ENCODE results near the gene ZNF497. TPM values are rescaled to one million over a fixed set of nuclear protein-coding genes. Genes with fewer than 3 reads are reported as not detected.

The ZNF497 gene
- total and polyA plus RNA-seq, 2 of the 8 experiments (the other 6 are each of a cell fraction or from before 2014, with no cell fraction given) = 0.93 to 1.4 TPM

DNA sequence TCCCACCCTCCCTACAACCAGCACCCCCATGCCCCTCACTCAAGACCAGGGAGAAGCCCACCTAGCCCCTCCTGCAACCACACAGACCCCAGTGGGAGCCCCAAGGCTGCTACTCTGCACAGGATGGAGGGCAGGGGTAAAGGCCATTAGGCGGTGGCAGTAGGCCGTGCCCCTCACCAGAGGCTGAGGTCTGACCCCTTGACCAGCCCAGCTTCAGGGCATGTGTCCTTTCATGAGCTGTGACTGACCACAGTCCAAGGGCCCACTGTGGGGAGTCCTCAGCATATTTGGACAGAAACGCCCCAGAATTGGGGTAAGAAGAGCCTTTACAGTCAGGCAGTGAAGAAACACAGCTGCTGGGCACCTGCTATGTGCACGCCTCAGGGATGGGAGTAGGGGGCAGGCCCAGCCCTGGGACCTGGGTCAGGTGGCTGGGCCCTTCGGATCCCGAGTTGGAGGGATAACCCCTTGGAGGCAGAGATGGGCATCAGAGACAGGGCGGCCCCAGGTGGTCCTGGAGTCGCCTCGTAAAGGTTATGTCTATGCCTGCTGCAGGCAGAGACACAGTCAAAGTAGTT, 22.9 kb upstream of the ZNF497 start:
- Histone ChIP-seq H3K9ac (replicated peaks in 1 of 4; ENCODE audit: extremely low read depth in 1 of 4, low read depth in 3 of 4, low read length in 3 of 4) (peak overlapping the region in 3 of 4 experiments; percentile 92 to 95 (median 93); a peak in 6 of 7 replicates), H3K27ac (ENCODE audit: low read depth, low read length) (peak overlapping the region; percentile 94; the same call in 1 of the 2 replicates), H3K56ac (replicated peaks; ENCODE audit: insufficient read length, low read depth, low read length) (peak overlapping the region; percentile 99), H2AK5ac (ENCODE audit: low read depth, low read length) (peak overlapping the region; percentile 79; the same call in 1 of the 2 replicates), H3K9me3 (ENCODE audit: insufficient read depth in 2 of 2, low read depth in 1 of 2, low read length in 1 of 2) (no peaks in the 10 kb centered on the region), H3K79me1 (ENCODE audit: low read depth, low read length) (peaks cover 4% of the 10 kb centered on the region; the same call in 1 of the 2 replicates), H3K36me3 (ENCODE audit: control insufficient read depth in 2 of 4, insufficient read depth in 4 of 4, low read length in 3 of 4) (peaks cover 3 to 18% (median 15%) of the 10 kb centered on the region in 4 experiments; a peak in 7 of 8 replicates), H2BK120ac (replicated peaks; ENCODE audit: low read depth, low read length) (peak overlapping the region; percentile 21), H3K4me1 (replicated peaks in 1 of 4; ENCODE audit: control insufficient read depth in 3 of 4, insufficient read depth in 4 of 4, low read length in 3 of 4) (peaks cover 0 to 15% (median 9%) of the 10 kb centered on the region in 4 experiments; a peak in 6 of 7 replicates), H2BK20ac (ENCODE audit: low read length) (no peak overlapping the region), H3K27me3 (replicated peaks in 1 of 4; ENCODE audit: control insufficient read depth in 3 of 4, extremely low read depth in 1 of 4, insufficient read depth in 3 of 4, low read length in 3 of 4) (no peaks in the 10 kb centered on the region), H3K23ac (ENCODE audit: insufficient read length) (no peak overlapping the region), H2AFZ (ENCODE audit: low read length) (no peak overlapping the region), H2BK5ac (ENCODE audit: low read depth, low read length) (peak overlapping the region; percentile 97; the same call in 1 of the 2 replicates), H2BK15ac (ENCODE audit: low read length) (no peak overlapping the region; the same call in 1 of the 2 replicates), H4K20me1 (replicated peaks in 1 of 2; ENCODE audit: control insufficient read depth in 1 of 2, insufficient read depth in 2 of 2, low read length in 2 of 2) (peaks cover 10 to 11% of the 10 kb centered on the region in 2 experiments), H3K4me2 (ENCODE audit: insufficient read depth in 1 of 2, low read depth in 2 of 2, low read length in 2 of 2) (peak overlapping the region; percentile 95 to 98), H3K79me2 (ENCODE audit: control insufficient read depth in 1 of 2, insufficient read depth in 2 of 2, low read length in 2 of 2) (peaks cover 6 to 29% of the 10 kb centered on the region in 2 experiments), H4K91ac (replicated peaks; ENCODE audit: insufficient read length, low read length) (peak overlapping the region; percentile 99), H3K23me2 (ENCODE audit: low read depth, low read length) (peaks cover 20% of the 10 kb centered on the region), H3K14ac (ENCODE audit: insufficient read length) (peak overlapping the region; percentile 31), H2BK12ac (ENCODE audit: low read depth, low read length) (0 out of 2 replicates have a peak overlapping the region, but pooled peaks have one; percentile 50), H4K8ac (ENCODE audit: extremely low read depth, insufficient read depth, low read length) (peak overlapping the region; percentile 99), H3K4me3 (ENCODE audit: extremely low read depth in 1 of 4, insufficient read depth in 2 of 4, low read depth in 3 of 4, low read length in 4 of 4) (peak overlapping the region; percentile 82 to 99 (median 92); a peak in 7 of 8 replicates), H3K18ac (ENCODE audit: extremely low read depth, low read length) (no peak overlapping the region; the same call in none of the 2 replicates), H4K5ac (ENCODE audit: insufficient read length, low read depth, low read length) (peak overlapping the region; percentile 100), H3K4ac (replicated peaks; ENCODE audit: insufficient read length, low read depth, low read length) (peak overlapping the region; percentile 99)
- 90% methylated on average over 9 of the region's 9 CpGs; no CpG with 5 or more reads in 1 of the 2 experiments for WGBS, 2 experiments (ENCODE audit: extremely low coverage in 1 of 2, insufficient coverage in 1 of 2, insufficient read length in 1 of 2, insufficient replicate concordance in 2 of 2, low coverage in 1 of 2, low lambda C conversion rate in 2 of 2, missing lambda C conversion rate in 1 of 2)
- CTCF ChIA-PET (ENCODE audit: partially characterized antibody) = no interaction called here
- POLR2A ChIA-PET (ENCODE audit: partially characterized antibody) = interaction anchor here (0.7 to 5.8 kb wide), 8 partner anchors 12 to 135 kb away, joined by 3 to 78 read pairs (median 5); partner anchors contain the start of genes ERVK3-1, RNF225, ZBTB45 and ZNF497
- FAIRE-seq (no peak), DNase-seq (ENCODE audit: low read depth in 1 of 2, low spot score in 2 of 2) (no peak)
- TF ChIP-seq KDM4A (IDR thresholded peaks at IDR 0.05; ENCODE audit: low read depth, low read length, severe bottlenecking) (no peak), RNF2 (IDR thresholded peaks at IDR 0.05; ENCODE audit: borderline replicate concordance, low read depth, low read length, missing control alignments, poor library complexity, severe bottlenecking) (no peak), SRF (IDR thresholded peaks at IDR 0.05; ENCODE audit: low read depth, low read length) (no peak), POLR2AphosphoS5 (IDR thresholded peaks at IDR 0.05; ENCODE audit: low read depth, low read length) (no peak), POU5F1 (IDR thresholded peaks at IDR 0.05; ENCODE audit: low read depth, low read length) (no peak), RFX5 (IDR thresholded peaks at IDR 0.05; ENCODE audit: borderline replicate concordance, low read depth, low read length) (no peak), SP2 (IDR thresholded peaks at IDR 0.05; ENCODE audit: low read length) (no peak), BRCA1 (IDR thresholded peaks at IDR 0.05; ENCODE audit: low read depth, low read length) (no peak), HDAC2 (IDR thresholded peaks at IDR 0.05; ENCODE audit: borderline replicate concordance in 1 of 2, low read depth in 2 of 2, low read length in 2 of 2) (no peak), YY1 (IDR thresholded peaks at IDR 0.05; ENCODE audit: low read depth, low read length) (no peak), TAF1 (IDR thresholded peaks at IDR 0.05; ENCODE audit: low read depth, low read length) (no peak)
- TF ChIP-seq, protein P1, sequence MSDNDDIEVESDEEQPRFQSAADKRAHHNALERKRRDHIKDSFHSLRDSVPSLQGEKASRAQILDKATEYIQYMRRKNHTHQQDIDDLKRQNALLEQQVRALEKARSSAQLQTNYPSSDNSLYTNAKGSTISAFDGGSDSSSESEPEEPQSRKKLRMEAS (IDR thresholded peaks at IDR 0.05) = no peak

All from H1 (cell line).